Astrocyte (in vitro differentiated cells and primary cell): Measurements from ENCODE around the gene ESYT3. TPM values are rescaled to one million over a fixed set of nuclear protein-coding genes. Genes with fewer than 3 reads are reported as not detected.

Source experiments
- DNase-seq: peaks from one replicate; pipeline ENCODE4 v3.0.0-alpha.2; 2010; ENCODE audit warnings: low read depth
- FAIRE-seq: peaks from 2 replicates; lab custom pipeline; 2011; peaks lifted over from hg19 to GRCh38; lab: Jason Lieb, UNC
- H2AFZ ChIP-seq: 2 replicates; pipeline ENCODE4 v1.6.0; 2012; ENCODE audit warnings: low read depth, low read length, inconsistent platforms
- H3K27ac ChIP-seq: 2 replicates; pipeline ENCODE4 v1.5.1; 2011; ENCODE audit warnings: low read depth, low read length, inconsistent platforms
- H3K27me3 ChIP-seq: 2 replicates; pipeline ENCODE4 v1.6.0; 2011; ENCODE audit warnings: low read length, inconsistent platforms; ENCODE audit not compliant: insufficient read depth
- H3K36me3 ChIP-seq: 2 replicates; pipeline ENCODE4 v1.5.1; 2011; ENCODE audit warnings: low read length, inconsistent platforms; ENCODE audit not compliant: insufficient read depth
- H3K4me1 ChIP-seq: 2 replicates; pipeline ENCODE4 v1.5.1; 2011; ENCODE audit warnings: low read length, inconsistent platforms; ENCODE audit not compliant: insufficient read depth
- H3K4me2 ChIP-seq: 2 replicates; pipeline ENCODE4 v1.6.0; 2012; ENCODE audit warnings: low read length, inconsistent platforms
- H3K4me3 ChIP-seq: 2 replicates; pipeline ENCODE4 v1.5.1; 2011; ENCODE audit warnings: low read depth, mild to moderate bottlenecking, low read length, inconsistent platforms; ENCODE audit not compliant: insufficient read depth
- H3K79me2 ChIP-seq: 2 replicates; pipeline ENCODE4 v1.6.0; 2012; ENCODE audit warnings: mild to moderate bottlenecking, low read length, inconsistent platforms; ENCODE audit not compliant: insufficient read depth
- H3K9ac ChIP-seq: 2 replicates; pipeline ENCODE4 v1.6.0; 2012; ENCODE audit warnings: mild to moderate bottlenecking, low read length, inconsistent platforms
- H3K9me3 ChIP-seq: 2 replicates; pipeline ENCODE4 v1.5.1; 2012; ENCODE audit warnings: low read depth, mild to moderate bottlenecking, low read length, inconsistent platforms; ENCODE audit not compliant: insufficient read depth
- H4K20me1 ChIP-seq: 2 replicates; pipeline ENCODE4 v1.6.0; 2012; ENCODE audit warnings: low read length, inconsistent platforms; ENCODE audit not compliant: insufficient read depth
- H3K27ac Mint-ChIP-seq: one replicate; pipeline ENCODE4 v1.8.0; 2021; ENCODE audit warnings: mild to moderate bottlenecking, mixed read lengths; ENCODE audit not compliant: unreplicated experiment
- H3K27me3 Mint-ChIP-seq: one replicate; pipeline ENCODE4 v1.8.0; 2021; ENCODE audit warnings: low read depth, mixed read lengths; ENCODE audit not compliant: unreplicated experiment
- H3K36me3 Mint-ChIP-seq: one replicate; pipeline ENCODE4 v1.8.0; 2021; ENCODE audit warnings: low read depth, mixed read lengths; ENCODE audit not compliant: unreplicated experiment
- H3K4me1 Mint-ChIP-seq: one replicate; pipeline ENCODE4 v1.8.0; 2021; ENCODE audit warnings: low read depth, mixed read lengths; ENCODE audit not compliant: unreplicated experiment
- H3K4me3 Mint-ChIP-seq: one replicate; pipeline ENCODE4 v1.8.0; 2021; ENCODE audit warnings: mild to moderate bottlenecking, moderate library complexity, mixed read lengths; ENCODE audit not compliant: unreplicated experiment
- H3K9me3 Mint-ChIP-seq: one replicate; pipeline ENCODE4 v1.8.0; 2021; ENCODE audit warnings: mild to moderate bottlenecking, mixed read lengths; ENCODE audit not compliant: unreplicated experiment
- EZH2 ChIP-seq: IDR thresholded peaks from 2 replicates; pipeline ENCODE4 v1.6.1; 2012; ENCODE audit warnings: mild to moderate bottlenecking, low read length, inconsistent platforms; ENCODE audit not compliant: insufficient read depth
- total RNA-seq: library from RNA; stranded (reverse); gene quantifications from 2 replicates; pipeline ENCODE4 v1.2.1, GENCODE V29; 2021
- TF ChIP-seq, protein P1 (sequence below): IDR thresholded peaks from 2 replicates; pipeline ENCODE4 v1.5.1; 2011; ENCODE audit warnings: low read depth, mild to moderate bottlenecking, inconsistent platforms, low read length, moderate library complexity; ENCODE audit not compliant: insufficient read depth

ESYT3 gene
- total RNA-seq, 1 donor from 2014 or later: 2.0 TPM

DNA sequence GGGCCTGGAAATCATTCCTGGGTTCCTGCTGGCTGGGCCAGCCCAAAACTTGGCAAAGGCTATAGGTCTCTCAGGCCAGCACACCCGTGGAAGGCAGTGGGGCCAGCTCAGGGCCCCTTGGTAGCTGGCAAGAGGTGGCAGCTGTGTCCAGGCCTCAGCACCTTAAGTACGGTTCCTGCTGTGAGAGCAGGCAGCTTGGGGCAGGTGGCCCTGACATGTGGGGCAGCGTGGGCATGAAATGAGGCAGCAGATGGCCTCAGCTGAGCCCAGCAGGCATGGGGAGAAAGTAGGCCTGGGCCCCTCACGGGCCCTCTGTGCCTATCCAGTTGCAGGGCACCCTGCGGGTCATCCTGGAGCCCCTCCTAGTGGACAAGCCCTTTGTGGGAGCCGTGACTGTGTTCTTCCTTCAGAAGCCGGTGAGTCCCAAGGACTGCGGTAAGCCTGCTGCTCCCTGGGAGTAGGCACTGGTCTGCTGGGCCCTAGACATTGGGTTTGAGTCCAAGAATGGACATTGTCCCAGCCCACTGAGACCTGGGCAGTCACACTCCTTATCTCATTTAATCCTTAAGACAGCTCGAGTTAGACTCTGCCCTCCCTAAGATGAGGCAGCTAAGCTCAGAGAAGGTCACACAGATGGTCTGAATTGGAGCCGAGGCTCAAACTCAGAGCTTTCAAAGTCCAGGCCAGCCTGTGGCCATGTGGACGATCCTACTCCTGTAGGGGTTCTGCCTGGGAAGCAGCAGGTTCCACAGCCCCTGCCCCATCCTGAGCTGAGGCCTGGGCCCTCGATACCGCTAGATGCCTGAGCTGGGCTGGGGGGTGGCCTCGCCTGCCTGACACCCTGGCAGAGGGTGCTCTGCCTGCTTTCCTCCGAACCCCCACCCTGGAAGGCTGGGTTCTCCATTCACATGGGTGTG is 25.5 kb downstream of the ESYT3 start:
- H3K9me3 ChIP-seq: no peaks in the 10 kb centered on the region
- Mint-ChIP-seq H3K4me3 (no peak overlapping the region), H3K27me3 (peaks cover 8% of the 10 kb centered on the region), H3K27ac (no peak overlapping the region), H3K4me1 (no peaks in the 10 kb centered on the region), H3K9me3 (no peaks in the 10 kb centered on the region), H3K36me3 (peaks cover 18% of the 10 kb centered on the region)
- H2AFZ ChIP-seq: no peak overlapping the region
- TF ChIP-seq, protein P1, sequence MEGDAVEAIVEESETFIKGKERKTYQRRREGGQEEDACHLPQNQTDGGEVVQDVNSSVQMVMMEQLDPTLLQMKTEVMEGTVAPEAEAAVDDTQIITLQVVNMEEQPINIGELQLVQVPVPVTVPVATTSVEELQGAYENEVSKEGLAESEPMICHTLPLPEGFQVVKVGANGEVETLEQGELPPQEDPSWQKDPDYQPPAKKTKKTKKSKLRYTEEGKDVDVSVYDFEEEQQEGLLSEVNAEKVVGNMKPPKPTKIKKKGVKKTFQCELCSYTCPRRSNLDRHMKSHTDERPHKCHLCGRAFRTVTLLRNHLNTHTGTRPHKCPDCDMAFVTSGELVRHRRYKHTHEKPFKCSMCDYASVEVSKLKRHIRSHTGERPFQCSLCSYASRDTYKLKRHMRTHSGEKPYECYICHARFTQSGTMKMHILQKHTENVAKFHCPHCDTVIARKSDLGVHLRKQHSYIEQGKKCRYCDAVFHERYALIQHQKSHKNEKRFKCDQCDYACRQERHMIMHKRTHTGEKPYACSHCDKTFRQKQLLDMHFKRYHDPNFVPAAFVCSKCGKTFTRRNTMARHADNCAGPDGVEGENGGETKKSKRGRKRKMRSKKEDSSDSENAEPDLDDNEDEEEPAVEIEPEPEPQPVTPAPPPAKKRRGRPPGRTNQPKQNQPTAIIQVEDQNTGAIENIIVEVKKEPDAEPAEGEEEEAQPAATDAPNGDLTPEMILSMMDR: no peak
- no peak for TF ChIP-seq EZH2
- H3K4me2 ChIP-seq: no peak overlapping the region
- H3K4me3 ChIP-seq: no peak overlapping the region
- no peaks in the 10 kb centered on the region for H4K20me1 ChIP-seq
- FAIRE-seq: no peak
- no peak overlapping the region for H3K27ac ChIP-seq
- no peak overlapping the region for H3K9ac ChIP-seq
- no peak for DNase-seq
- no peaks in the 10 kb centered on the region for H3K4me1 ChIP-seq
- no peaks in the 10 kb centered on the region for H3K79me2 ChIP-seq
- no peaks in the 10 kb centered on the region for H3K36me3 ChIP-seq
- no peaks in the 10 kb centered on the region for H3K27me3 ChIP-seq

DNA sequence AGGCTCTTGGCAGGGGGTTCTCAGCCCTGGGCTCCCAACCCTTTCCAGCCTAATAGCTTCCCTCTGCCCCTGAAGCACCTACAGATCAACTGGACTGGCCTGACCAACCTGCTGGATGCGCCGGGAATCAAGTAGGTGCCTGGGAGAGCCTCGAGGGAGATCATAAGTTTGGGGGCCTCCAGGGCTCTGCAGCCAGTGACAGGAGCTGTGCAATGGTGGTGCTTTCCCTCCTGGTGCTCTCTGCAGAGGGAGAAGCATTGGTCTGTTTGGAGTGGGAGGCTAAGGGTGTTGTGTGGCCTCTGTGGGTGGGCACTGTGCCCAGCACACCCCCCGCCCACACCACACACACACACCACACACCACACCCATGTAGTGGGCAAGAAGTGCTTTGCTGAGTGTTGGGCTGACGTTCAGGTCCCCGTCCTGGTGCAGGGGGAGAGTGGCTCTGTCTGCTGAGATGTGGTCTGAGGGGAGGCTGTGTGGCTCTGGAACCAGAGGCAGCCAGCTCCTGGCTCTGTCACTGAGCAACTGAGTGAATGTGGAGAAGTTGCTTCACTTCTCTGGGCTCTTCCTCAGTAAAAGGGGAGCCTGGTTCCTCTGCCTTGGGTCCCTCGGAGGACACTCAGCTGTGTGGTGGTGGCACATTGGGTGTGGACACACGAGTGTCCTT is 26.3 kb downstream of the ESYT3 start:
- FAIRE-seq: no peak
- H3K4me3 Mint-ChIP-seq: no peak overlapping the region

More for the DNA sequence above, 26.3 kb downstream of the ESYT3 start:
- Mint-ChIP-seq H3K9me3 (no peaks in the 10 kb centered on the region), H3K4me1 (no peaks in the 10 kb centered on the region), H3K27ac (no peak overlapping the region), H3K36me3 (peaks cover 16% of the 10 kb centered on the region), H3K27me3 (peaks cover 4% of the 10 kb centered on the region)
- no peak for DNase-seq
- no peak for TF ChIP-seq EZH2
- TF ChIP-seq, protein P1: no peak
- Histone ChIP-seq H3K9me3 (no peaks in the 10 kb centered on the region), H3K9ac (no peak overlapping the region), H3K36me3 (no peaks in the 10 kb centered on the region), H3K4me3 (no peak overlapping the region), H4K20me1 (no peaks in the 10 kb centered on the region), H3K4me1 (no peaks in the 10 kb centered on the region), H2AFZ (no peak overlapping the region), H3K27me3 (no peaks in the 10 kb centered on the region), H3K27ac (no peak overlapping the region), H3K79me2 (no peaks in the 10 kb centered on the region), H3K4me2 (no peak overlapping the region)
